ENCODE results near the gene TUBGCP3. TPM values are rescaled to one million over a fixed set of nuclear protein-coding genes. Genes with fewer than 3 reads are reported as not detected.
"Not testable (repeated sequence)": the region's sequence is repeated elsewhere in the genome, so short reads cannot be mapped to it uniquely, and the experiment has no call there.

The TUBGCP3 gene
- total RNA-seq, 1 donor from 2014 or later, result 36.6 TPM

DNA sequence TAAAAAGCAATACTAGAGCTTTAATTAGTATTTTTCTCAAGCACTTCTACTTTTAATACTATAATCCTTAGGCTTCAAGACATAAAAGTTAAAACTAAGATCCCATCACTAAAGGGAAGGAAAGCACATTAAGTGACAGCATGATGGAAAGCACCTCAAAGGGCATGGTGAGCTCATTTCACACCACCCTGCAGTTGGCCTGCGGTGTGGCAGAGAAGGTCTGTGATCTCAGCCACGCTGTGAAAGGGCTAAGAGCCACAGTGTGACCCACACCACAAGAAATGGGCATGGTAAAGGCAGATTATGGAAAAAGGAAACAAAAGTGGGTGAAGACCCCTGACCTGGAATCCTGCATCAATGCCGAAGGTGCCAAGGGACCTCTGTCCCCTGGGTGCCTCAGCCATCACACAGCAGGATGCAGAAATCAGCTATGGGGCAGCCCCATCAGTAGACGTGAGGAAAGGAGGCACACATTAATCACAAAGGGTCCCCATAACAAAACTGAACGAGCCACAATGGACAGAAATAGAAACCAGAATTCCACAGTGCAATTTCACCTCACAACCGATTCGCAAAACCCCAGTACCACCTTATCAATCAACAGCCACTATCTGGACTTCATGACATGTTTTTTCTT, 33.6 kb downstream of the TUBGCP3 start:
- H3K27me3 Mint-ChIP-seq (ENCODE audit: unreplicated experiment), result peaks cover 2% of the 10 kb centered on the region
- peaks cover 4% of the 10 kb centered on the region for H3K4me1 Mint-ChIP-seq (ENCODE audit: low read depth, unreplicated experiment)
- no peak overlapping the region for H3K4me3 Mint-ChIP-seq (ENCODE audit: unreplicated experiment)
- peaks cover 3% of the 10 kb centered on the region for H3K36me3 Mint-ChIP-seq (ENCODE audit: unreplicated experiment)
- no peak overlapping the region for H3K27ac Mint-ChIP-seq (ENCODE audit: unreplicated experiment)
- DNase-seq, result no peak
- TF ChIP-seq, protein P1, sequence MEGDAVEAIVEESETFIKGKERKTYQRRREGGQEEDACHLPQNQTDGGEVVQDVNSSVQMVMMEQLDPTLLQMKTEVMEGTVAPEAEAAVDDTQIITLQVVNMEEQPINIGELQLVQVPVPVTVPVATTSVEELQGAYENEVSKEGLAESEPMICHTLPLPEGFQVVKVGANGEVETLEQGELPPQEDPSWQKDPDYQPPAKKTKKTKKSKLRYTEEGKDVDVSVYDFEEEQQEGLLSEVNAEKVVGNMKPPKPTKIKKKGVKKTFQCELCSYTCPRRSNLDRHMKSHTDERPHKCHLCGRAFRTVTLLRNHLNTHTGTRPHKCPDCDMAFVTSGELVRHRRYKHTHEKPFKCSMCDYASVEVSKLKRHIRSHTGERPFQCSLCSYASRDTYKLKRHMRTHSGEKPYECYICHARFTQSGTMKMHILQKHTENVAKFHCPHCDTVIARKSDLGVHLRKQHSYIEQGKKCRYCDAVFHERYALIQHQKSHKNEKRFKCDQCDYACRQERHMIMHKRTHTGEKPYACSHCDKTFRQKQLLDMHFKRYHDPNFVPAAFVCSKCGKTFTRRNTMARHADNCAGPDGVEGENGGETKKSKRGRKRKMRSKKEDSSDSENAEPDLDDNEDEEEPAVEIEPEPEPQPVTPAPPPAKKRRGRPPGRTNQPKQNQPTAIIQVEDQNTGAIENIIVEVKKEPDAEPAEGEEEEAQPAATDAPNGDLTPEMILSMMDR (IDR thresholded peaks at IDR 0.05; ENCODE audit: partially characterized antibody, unreplicated experiment), result no peak
- H3K9me3 Mint-ChIP-seq (ENCODE audit: unreplicated experiment), result peaks cover 4% of the 10 kb centered on the region

DNA sequence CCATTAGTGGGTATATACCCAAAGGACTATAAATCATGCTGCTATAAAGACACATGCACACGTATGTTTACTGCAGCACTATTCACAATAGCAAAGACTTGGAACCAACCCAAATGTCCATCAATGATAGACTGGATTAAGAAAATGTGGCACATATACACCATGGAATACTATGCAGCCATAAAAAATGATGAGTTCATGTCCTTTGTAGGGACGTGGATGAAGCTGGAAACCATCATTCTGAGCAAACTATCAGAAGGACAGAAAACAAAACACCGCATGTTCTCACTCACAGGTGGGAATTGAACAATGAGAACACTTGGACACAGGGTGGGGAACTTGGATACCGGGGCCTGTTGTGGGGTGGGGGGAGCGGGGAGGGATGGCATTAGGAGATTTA, 39.0 kb downstream of the TUBGCP3 start:
- not testable (repeated sequence) for H3K4me3 Mint-ChIP-seq (ENCODE audit: unreplicated experiment); DNase-seq; H3K27me3 Mint-ChIP-seq (ENCODE audit: unreplicated experiment); H3K9me3 Mint-ChIP-seq (ENCODE audit: unreplicated experiment); H3K4me1 Mint-ChIP-seq (ENCODE audit: low read depth, unreplicated experiment); H3K27ac Mint-ChIP-seq (ENCODE audit: unreplicated experiment)
- H3K36me3 Mint-ChIP-seq (ENCODE audit: unreplicated experiment), result peaks cover 16% of the 10 kb centered on the region

DNA sequence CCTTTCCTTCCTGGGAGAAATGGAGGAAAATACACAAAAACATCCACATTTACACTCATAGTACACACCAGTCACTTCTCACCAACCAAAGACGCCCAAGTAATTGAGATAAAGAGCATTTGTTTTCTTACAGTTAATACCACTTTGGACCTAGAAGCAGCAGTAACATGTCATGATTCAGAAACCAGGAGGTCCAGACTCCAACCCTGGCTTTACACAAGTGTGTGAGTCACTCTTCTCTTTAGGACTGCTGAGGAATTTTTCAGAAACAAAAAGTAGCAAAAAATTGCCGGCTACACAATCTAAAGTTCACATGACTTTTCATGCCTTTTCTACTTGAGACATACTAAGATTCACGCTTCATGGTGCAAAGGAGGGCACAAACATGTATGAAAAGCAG, 42.1 kb downstream of the TUBGCP3 start:
- TF ChIP-seq, protein P1 (IDR thresholded peaks at IDR 0.05; ENCODE audit: partially characterized antibody, unreplicated experiment), result no peak
- H3K9me3 Mint-ChIP-seq (ENCODE audit: unreplicated experiment), result no peaks in the 10 kb centered on the region
- H3K27ac Mint-ChIP-seq (ENCODE audit: unreplicated experiment), result no peak overlapping the region
- H3K4me3 Mint-ChIP-seq (ENCODE audit: unreplicated experiment), result no peak overlapping the region
- peaks cover 16% of the 10 kb centered on the region for H3K36me3 Mint-ChIP-seq (ENCODE audit: unreplicated experiment)
- no peaks in the 10 kb centered on the region for H3K4me1 Mint-ChIP-seq (ENCODE audit: low read depth, unreplicated experiment)
- no peaks in the 10 kb centered on the region for H3K27me3 Mint-ChIP-seq (ENCODE audit: unreplicated experiment)
- no peak for DNase-seq

DNA sequence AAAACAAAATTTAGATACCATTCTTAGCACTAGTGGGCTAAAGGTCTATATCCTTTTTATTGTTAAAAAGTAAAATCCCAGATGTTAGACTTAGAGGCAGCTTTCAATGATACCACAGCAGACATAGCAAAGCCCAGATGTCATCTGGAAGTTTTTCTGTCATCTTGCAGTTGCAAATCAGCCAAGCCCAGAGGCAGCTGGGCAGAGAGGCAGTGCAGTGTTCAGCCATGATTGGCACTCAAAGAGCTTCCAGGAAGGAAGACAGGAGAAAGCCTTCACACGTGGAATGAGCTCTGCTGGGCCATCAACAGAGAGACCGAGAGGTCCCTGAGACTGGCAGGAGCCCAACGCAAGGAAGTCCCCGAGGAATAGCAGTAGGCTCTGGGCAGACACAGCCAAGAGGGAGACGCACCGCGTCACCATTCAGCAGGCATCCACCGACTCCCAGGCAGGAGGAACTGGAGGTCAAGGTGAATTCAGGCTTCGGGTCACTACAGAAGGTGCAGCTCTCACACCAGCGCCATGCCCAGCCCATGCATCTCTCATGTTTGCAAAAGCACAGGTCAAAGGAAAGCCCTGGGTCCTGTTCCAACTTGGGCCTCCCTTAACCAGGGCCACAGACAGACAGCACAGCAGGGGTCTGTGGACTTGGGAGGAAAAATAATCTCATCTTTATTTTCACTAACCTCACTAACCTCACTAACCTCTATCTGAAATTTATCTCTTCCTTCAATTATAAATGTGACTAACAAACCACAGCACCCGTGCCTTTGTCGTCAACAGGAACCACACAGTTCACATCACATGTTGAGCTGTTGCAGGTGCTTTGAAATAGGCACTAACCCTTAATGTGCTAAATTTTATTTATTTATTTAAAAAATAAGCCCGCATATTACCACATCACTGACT, 54.9 kb downstream of the TUBGCP3 start:
- no peak overlapping the region for H3K4me3 Mint-ChIP-seq (ENCODE audit: unreplicated experiment)
- no peak for DNase-seq
- no peak overlapping the region for H3K27ac Mint-ChIP-seq (ENCODE audit: unreplicated experiment)
- TF ChIP-seq, protein P1 (IDR thresholded peaks at IDR 0.05; ENCODE audit: partially characterized antibody, unreplicated experiment), result no peak
- no peaks in the 10 kb centered on the region for H3K4me1 Mint-ChIP-seq (ENCODE audit: low read depth, unreplicated experiment)
- H3K27me3 Mint-ChIP-seq (ENCODE audit: unreplicated experiment), result peaks cover 2% of the 10 kb centered on the region
- no peaks in the 10 kb centered on the region for H3K36me3 Mint-ChIP-seq (ENCODE audit: unreplicated experiment)
- H3K9me3 Mint-ChIP-seq (ENCODE audit: unreplicated experiment), result no peaks in the 10 kb centered on the region

DNA sequence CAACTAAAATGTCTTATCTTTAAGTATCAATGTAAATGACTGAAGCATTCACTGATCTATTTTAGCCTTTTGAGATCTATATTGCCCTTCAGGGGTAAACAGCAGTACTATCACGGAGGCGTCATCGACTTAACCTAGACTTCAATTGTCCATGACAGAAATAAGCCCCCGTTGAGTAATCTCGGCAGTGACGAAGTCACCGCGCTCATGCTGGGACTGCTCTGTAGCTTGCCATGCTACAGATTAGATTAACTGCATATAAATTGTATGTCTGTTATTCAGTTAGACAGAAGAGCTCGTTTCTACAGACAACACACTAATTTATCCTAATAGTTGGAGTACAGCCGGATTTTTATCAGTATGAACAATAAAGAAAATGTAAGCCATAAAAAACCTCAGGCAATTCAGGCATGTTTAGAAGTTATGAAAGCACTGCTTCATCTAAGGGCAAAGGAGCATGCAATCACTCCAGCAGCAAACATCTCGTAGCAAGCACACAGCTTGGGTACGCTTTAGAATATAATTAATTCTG, 56.6 kb downstream of the TUBGCP3 start:
- DNase-seq, result no peak
- Mint-ChIP-seq H3K27ac (ENCODE audit: unreplicated experiment) (no peak overlapping the region), H3K4me3 (ENCODE audit: unreplicated experiment) (no peak overlapping the region), H3K9me3 (ENCODE audit: unreplicated experiment) (no peaks in the 10 kb centered on the region), H3K27me3 (ENCODE audit: unreplicated experiment) (peaks cover 2% of the 10 kb centered on the region), H3K36me3 (ENCODE audit: unreplicated experiment) (no peaks in the 10 kb centered on the region), H3K4me1 (ENCODE audit: low read depth, unreplicated experiment) (no peaks in the 10 kb centered on the region)
- TF ChIP-seq, protein P1 (IDR thresholded peaks at IDR 0.05; ENCODE audit: partially characterized antibody, unreplicated experiment), result no peak
